GM10847 (cell line): ENCODE results near the gene TCP11.

Experiments used
- POLR2A ChIP-seq: IDR thresholded peaks from 2 replicates; pipeline ENCODE4 v1.6.1; 2011; ENCODE audit not compliant: insufficient read length; ENCODE audit errors: extremely low read depth

TCP11 gene

GRCh38 chr6:35139924-35140638 is 1.1 kb downstream of the TCP11 start:
- TF ChIP-seq POLR2A, result no peak

- TF ChIP-seq POLR2A, result no peak
Measured at GRCh38 chr6:35139470-35139869, 1.7 kb downstream of the TCP11 start.

DNA sequence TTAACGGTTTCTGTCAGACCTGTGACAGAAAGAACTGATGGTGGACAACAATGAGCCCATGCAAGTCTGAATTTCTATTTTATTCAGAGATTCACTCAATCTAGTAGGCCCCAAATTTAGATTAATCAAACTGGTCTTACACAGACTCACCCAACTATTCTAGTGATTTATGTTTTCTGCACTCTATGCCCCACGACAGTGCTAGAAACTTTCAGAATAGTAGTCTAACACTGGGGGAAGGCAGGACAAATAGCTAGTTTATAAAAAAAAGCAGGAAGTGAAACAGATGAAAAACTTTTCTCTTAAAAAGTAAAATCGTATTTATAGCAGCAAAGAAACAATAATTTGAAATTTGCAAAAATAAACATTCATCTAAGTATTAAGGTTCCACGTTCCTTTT is 5.0 kb downstream of the TCP11 start:
- TF ChIP-seq POLR2A, result no peak

DNA sequence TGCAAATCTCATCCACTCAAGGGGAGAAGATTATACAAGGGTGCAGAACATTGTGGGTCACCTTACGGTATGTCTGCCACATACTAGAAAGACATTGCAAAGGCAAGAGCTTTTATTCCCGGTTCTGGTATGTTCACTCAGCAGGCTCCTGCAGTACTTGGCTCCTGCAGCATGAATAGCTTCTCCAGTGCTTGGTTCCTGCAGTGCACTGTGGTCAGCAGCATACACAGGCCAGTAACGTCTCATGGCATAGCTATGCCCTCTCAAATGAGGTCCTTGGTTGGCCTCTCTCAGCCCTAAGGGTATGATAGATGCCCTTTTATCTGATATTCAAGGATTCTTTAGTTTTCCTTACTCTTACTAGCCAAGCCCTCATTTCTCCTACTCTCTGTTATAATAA is 12.6 kb downstream of the TCP11 start:
- no peak for TF ChIP-seq POLR2A

DNA sequence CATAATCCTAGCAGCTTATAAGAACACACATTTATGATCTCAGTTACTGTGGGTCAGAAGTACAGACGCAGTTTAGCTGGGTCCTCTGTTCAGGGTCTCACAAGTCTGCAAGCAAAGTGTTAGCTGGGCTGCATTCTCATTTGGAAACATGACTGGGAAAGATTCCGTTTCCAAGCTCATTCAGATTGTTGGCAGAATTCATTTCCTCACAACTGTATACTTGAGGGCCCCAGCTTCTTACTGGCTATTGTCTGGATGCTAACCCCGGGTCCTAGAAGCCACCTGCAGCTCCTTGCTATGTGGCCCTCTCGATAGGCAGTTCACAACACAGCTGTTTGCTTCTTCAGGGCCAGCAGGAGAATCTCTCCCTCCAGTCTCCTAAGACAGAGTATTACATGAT is 13.1 kb downstream of the TCP11 start:
- TF ChIP-seq POLR2A, result no peak

DNA sequence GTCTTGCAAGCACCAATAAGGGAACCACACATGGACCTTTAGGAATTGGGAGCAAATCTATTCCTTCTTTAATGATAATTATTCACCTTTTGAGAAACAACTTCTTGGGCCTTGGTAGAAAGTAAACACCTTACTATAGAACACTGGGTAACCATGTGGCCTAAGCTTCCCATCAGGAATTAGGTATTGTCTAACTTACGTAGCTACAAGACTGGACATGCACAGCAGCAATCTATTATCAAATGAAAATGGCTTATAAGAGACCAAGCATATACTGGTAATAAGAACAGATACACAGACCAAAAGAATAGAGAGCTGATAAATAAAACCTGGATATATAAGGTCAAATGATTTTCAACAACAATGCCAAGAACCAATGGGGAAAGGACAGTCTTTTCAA is 16.8 kb downstream of the TCP11 start:
- TF ChIP-seq POLR2A, result no peak

DNA sequence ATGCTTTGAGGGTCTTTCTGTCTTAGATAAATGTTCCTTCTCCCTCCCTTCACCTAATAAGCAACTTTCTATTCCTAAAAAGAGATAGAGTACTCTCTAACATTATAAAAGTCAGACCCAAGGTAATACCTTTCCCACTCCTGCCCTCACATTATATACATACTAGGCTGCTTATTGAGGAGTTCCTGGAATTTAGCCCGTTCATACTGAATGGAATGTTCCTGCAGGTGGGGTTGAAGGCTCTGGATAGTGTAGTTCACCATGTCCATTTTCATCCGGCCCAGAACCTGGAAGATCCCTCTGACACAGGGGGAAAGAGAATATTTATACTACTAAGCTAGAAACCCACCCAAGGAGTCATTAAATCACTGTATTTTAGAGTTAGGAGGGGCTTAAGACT is 20.4 kb downstream of the TCP11 start:
- TF ChIP-seq POLR2A, result no peak

DNA sequence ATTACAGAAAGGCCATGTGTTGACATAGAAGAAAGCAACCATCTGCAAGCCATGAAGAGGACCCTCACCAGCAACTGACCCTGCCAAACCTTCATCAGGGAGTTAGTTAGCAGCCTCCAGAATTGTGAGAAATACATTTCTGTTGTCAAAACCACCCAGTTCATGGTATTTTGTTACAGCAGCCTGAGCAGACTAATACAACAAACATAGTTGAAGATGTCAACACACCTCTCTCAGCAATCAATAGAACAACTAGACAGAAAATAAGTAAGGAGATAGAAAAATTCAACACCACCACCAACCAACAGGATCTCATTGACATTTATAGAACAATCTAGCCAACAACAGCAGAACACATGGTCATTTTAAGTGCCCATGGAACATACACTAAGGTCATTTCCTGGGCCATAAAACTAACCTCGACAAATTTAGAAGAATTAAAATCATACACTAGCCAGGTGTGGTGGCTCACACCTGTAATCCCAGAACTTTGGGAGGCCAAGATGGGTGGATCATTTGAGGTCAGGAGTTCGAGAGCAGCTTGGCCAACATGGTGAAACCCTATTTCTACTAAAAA is 32.7 kb downstream of the TCP11 start:
- no peak for TF ChIP-seq POLR2A

DNA sequence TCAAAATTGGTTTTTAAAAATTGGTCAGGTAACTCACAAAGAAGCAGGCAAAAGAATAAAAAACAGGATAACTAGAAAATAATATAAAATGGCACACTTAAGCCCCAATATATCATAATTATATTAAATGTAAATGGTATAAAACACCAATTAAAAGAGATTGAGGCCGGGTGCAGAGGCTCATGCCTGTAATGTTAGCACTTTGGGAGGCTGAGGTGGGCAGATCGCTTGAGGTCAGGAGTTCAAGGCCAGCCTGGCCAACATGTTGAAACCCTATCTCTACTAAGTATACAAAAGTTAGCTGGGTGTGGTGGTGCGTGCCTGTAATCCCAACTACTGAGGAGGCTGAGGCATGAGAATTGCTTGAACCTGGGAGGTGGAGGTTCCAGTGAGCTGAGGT is 36.1 kb downstream of the TCP11 start:
- TF ChIP-seq POLR2A, result no peak

DNA sequence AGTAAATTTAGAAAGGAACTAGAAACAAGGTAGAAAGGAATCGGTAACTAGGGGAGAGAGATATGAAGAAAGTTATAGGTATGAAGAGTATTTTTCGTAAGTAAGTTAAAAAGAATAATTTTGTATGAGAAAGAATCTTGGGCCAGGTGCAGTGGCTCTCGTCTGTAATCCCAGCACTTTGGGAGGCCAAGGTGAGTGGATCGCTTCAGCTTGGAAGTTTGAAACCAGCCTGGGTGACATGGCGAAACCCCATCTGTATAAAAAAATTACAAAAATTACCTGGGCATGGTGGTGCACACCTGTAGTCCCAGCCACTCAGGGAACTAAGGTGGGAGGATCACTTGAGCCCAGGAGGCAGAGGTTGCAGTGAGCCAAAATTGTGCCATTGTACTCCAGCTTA is 42.0 kb downstream of the TCP11 start:
- no peak for TF ChIP-seq POLR2A

DNA sequence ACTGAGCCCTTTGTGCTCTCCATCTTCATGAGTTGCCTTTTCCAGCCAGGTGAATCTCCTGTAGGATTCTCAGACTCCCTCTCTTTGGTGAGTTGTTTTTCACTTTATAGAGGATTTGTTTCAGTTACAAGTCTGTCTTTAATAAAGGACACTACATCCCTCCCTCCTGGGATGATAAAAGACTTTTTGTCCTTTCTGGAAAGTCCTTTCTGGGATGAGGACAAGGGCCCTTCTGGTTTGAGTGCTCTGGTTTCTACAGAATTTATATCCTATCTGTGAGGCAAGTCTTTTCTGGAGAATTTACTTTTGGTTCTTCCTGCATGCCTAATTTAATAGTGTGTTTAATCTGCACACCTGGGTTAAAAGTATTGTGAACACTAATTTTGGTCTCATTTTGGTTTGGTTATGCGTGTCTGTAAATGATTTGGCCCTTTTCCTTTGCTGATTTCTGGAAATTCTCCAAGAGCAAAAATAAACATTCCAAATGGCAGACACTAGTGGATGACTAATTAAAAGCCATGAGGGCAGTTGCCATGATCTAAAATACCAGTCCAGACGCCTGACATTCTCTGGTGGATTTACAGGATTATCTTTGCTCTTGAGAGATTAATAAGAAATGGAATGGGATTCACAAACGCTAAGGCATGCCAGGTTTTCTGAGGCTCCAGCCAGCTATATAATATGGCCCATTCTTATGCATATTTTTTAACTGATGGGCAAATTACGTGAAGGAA is 44.8 kb downstream of the TCP11 start:
- no peak for TF ChIP-seq POLR2A

DNA sequence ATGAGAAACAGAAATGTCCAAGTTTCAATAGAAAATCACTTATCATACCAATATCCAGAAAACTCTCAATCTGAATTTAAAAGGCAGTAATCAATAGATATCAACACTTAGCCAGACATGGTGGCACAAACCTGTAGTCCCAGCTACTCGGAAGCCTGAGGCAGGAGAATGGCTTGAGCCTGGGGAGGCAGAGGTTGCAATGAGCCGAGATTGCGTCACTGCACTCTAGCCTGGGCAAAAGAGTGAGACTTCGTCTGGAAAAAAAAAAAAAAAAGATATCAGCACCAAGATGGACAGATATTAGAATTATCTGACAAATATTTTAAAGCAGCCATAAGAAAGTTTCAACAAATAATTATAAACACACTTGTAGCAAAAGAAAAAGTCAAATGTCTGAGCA is 47.0 kb downstream of the TCP11 start:
- no peak for TF ChIP-seq POLR2A

DNA sequence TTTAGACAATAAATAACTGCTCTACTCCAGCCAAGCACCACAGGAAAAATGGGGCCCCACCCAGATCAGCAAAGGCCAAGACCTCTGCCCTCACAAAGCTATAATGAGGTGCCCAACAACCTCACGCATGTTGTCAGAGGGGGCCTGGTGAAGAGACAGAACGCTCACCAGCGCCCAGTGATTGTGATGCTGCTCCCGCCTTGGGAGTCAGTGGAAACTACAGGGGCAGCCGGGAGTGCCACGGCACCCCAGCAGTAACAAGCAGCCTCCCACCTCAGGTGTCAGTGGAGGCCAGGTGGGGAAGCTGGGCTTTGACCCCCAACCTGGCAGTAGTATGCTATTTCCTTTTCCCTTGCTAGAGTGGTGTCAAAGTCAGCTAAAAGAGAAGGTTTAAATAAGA is 47.4 kb downstream of the TCP11 start:
- no peak for TF ChIP-seq POLR2A

DNA sequence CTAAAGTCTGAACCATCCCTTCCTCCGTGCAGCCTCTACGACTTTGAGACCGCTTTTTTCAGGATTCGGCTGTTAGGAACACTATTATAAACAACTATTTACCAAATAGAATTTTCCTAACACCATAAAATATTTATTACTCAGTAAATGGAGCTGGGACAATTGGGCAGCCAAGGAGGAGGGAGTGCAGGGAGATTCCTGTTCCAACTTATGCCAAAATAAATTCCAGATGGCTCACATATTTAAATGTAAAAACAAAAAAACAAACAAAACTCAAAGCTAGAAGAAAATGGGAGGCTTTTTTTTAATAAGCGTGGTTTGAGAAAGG is 48.1 kb downstream of the TCP11 start:
- no peak for TF ChIP-seq POLR2A

DNA sequence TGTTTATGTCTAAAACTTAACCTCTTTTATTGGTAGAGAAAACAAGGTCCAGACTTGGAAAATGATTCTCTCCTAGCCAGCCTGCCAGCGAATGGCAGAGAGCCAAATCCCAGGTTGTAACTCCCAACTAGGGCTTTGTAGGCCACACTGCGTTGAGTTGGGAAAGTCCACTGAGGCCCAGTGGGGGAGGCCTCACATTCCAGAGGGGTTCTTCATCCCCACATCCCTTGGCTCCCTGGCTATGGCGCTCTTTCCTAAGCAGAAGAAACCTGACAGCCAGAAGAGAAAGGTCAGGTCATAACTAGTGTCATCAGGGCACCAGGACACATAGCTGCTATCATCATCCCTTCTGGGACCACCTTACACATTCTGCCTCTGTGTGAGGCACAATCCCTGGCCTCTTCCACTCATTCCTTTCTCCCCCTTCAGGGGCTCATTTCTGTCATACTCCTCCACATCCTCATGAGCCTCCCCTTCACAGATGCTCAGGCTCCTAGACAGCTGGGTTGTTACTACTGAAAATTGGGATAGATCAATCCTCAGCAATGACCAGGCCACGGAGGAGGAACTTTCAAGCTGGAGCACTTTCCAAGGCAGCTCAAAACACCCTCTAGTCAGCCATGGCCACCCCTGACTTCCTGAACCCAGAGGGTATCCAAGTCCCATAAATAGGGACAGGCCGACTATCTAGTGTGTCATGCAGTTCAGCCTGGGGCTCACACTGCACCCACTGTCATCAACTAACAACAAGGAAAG is 48.6 kb downstream of the TCP11 start:
- TF ChIP-seq POLR2A, result no peak

DNA sequence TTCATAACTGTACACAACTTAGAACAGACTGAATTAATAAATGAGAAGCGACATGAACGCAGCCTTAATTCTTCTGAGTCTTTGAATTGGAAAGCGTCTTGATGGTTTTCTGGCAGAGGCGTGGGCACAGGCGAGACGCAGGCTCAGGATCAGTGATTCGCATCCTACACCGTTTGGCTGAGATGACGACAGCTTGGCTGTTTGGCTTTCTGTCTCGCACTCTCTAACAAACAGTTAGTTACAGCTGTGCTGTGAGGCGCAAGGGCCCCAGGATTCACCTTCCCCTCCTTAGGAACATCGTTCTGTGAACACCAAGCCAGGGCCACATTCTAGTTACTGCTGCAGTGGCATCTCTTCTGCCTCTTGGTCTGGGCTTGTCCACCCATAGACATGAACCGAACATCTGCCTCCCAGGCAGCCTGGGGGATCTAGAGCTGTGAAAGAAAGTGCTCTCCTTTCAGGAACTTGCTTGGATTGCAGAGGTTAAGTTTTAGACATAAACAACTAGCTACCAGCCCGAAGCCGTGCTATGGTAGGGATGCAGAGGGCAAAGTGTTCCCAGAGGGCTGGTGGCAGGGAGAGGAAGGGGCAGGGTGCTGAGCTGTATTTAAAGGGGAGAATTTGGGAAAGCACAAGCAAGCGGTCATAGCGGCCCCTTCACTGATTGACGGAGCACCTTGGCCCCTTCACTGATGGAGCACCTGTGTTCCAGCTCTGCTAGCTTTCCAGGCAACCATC is 49.6 kb downstream of the TCP11 start:
- TF ChIP-seq POLR2A, result no peak

DNA sequence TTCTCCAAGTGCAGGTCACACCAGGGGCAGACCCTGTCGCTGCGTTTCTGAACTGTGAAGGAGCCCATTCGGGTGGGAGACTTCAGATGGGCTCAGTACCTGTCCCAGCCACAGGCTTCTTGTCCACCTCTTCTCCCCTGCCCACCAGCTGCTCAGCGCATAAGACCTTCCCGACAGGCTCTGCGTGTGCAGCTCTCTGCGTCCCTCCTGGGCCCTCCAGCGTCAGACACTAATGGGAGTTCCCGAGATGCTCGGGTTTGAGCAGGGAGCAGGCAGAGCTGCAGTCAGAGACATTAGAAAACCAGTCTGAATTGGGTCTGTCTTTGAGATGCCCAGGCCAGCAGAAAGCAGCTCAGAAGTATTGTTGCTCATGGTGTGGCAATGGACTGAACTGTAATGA is 50.4 kb downstream of the TCP11 start:
- no peak for TF ChIP-seq POLR2A
